Calu3 (cell line): ENCODE results near the gene BCL7C. TPM values are rescaled to one million over a fixed set of nuclear protein-coding genes. Genes with fewer than 3 reads are reported as not detected.

ENCODE experiments used
- BruUV-seq: library from RNA; stranded (reverse); fragments of 400-500 nt; replicated peaks from 2 replicates; lab custom pipeline; 2021; lab: Mats Ljungman, UMichigan
- CTCF ChIA-PET: fragments of 300-600 bp; sonication (Branson Sonifier 250); formaldehyde crosslinking; loops from one replicate; lab custom pipeline; 2022; ENCODE audit warnings: antibody characterized with exemption; lab: Charles Lee
- DNase-seq: peaks from one replicate; pipeline ENCODE4 v3.0.0; 2022
- H3K27ac Mint-ChIP-seq: one replicate; pipeline ENCODE4 v1.8.0; 2022; ENCODE audit warnings: mixed read lengths; ENCODE audit not compliant: unreplicated experiment
- H3K27me3 Mint-ChIP-seq: one replicate; pipeline ENCODE4 v1.8.0; 2022; ENCODE audit warnings: mixed read lengths; ENCODE audit not compliant: unreplicated experiment
- H3K36me3 Mint-ChIP-seq: one replicate; pipeline ENCODE4 v1.8.0; 2022; ENCODE audit warnings: mild to moderate bottlenecking, moderate library complexity, mixed read lengths; ENCODE audit not compliant: insufficient read depth, unreplicated experiment
- H3K4me1 Mint-ChIP-seq: one replicate; pipeline ENCODE4 v1.8.0; 2022; ENCODE audit warnings: mild to moderate bottlenecking, low read depth, mixed read lengths; ENCODE audit not compliant: unreplicated experiment
- H3K4me3 Mint-ChIP-seq: one replicate; pipeline ENCODE4 v1.8.0; 2022; ENCODE audit warnings: mild to moderate bottlenecking, low read depth, moderate library complexity, mixed read lengths; ENCODE audit not compliant: unreplicated experiment
- H3K9me3 Mint-ChIP-seq: one replicate; pipeline ENCODE4 v1.8.0; 2022; ENCODE audit warnings: low read depth, mixed read lengths; ENCODE audit not compliant: unreplicated experiment
- intact Hi-C: fragments of 100-400 bp; cut with micrococcal nuclease; formaldehyde crosslinking; loops from one replicate; pipeline ENCODE4 v1.10.0; 2022; ENCODE audit not compliant: unreplicated experiment
- microRNA-seq: library from miRNA; unstranded; fragments of <30 nt; microRNA quantifications from one replicate; pipeline ENCODE4 v1.2.0, GENCODE V29; 2022
- total RNA-seq: library from RNA; stranded (reverse); gene quantifications from 2 replicates; pipeline ENCODE4 v1.2.3, GENCODE V29; 2022
- TF ChIP-seq, protein P1 (sequence below): fragments of 200-600 bp; IDR thresholded peaks from one replicate; pipeline ENCODE4 v1.8.0; 2022; ENCODE audit warnings: antibody characterized with exemption; ENCODE audit not compliant: unreplicated experiment

The BCL7C gene
- total RNA-seq, 1 experiment from 2014 or later = 26.6 TPM

DNA sequence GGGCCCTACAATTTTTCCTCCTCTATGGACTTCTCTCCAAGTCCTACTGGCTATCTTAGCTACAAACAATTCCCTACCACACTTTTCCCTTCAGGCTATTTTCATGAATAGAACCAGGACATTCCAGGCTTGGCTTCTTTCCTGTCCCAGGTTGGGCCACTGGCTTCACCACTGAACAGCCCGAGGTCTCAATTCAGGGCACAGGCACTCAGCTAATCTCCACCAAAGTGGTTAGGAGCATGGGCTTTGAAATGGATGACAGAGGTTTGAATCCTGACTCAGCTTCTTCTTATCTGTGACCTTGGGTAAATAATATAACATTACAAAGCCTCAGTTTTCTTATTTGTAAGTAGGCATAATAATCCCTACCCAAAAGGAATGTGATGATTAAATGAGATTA lies 56.0 kb downstream of the BCL7C start:
- H3K36me3 Mint-ChIP-seq = peaks cover 5% of the 10 kb centered on the region
- peaks cover 18% of the 10 kb centered on the region for H3K4me1 Mint-ChIP-seq
- no peak overlapping the region for H3K27ac Mint-ChIP-seq
- no TSS peak for BruUV-seq
- CTCF ChIA-PET = interaction anchor here (1.1 kb wide), 1 partner anchor 38 kb away, joined by 3 read pairs; no protein-coding TSS in a partner anchor
- H3K27me3 Mint-ChIP-seq = no peaks in the 10 kb centered on the region
- H3K9me3 Mint-ChIP-seq = no peaks in the 10 kb centered on the region
- TF ChIP-seq, protein P1, sequence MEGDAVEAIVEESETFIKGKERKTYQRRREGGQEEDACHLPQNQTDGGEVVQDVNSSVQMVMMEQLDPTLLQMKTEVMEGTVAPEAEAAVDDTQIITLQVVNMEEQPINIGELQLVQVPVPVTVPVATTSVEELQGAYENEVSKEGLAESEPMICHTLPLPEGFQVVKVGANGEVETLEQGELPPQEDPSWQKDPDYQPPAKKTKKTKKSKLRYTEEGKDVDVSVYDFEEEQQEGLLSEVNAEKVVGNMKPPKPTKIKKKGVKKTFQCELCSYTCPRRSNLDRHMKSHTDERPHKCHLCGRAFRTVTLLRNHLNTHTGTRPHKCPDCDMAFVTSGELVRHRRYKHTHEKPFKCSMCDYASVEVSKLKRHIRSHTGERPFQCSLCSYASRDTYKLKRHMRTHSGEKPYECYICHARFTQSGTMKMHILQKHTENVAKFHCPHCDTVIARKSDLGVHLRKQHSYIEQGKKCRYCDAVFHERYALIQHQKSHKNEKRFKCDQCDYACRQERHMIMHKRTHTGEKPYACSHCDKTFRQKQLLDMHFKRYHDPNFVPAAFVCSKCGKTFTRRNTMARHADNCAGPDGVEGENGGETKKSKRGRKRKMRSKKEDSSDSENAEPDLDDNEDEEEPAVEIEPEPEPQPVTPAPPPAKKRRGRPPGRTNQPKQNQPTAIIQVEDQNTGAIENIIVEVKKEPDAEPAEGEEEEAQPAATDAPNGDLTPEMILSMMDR = no peak
- no peak for DNase-seq
- no peak overlapping the region for H3K4me3 Mint-ChIP-seq
- intact Hi-C loops = no loop called here

Small RNA genes within 50 kb of the gene (microRNA-seq; reads per million reads assigned to microRNA genes)
- gene MIR4519 = 1.8 reads per million
- gene MIR762 = not detected

Other genes starting within 250 kb of the BCL7C start
- gene PRR14, start 243.1 kb downstream of the BCL7C start, total RNA-seq = 47.4 and 59.4 TPM in 2 replicates
- 113 and 114 TPM in 2 replicates for gene FBRS, start 235.6 kb downstream of the BCL7C start, total RNA-seq
- 84.6 and 90.8 TPM in 2 replicates for gene SRCAP, start 194.9 kb downstream of the BCL7C start, total RNA-seq
- gene PHKG2, start 145.7 kb downstream of the BCL7C start, total RNA-seq = 66.7 and 72.8 TPM in 2 replicates
- 13.7 and 13.8 TPM in 2 replicates for gene CFAP119, start 132.0 kb downstream of the BCL7C start, total RNA-seq
- gene RNF40, start 131.8 kb downstream of the BCL7C start, total RNA-seq = 130 and 136 TPM in 2 replicates
- 29.9 and 32.6 TPM in 2 replicates for gene ZNF629, start 106.9 kb downstream of the BCL7C start, total RNA-seq
- 1.9 and 2.3 TPM in 2 replicates for gene CTF1, start 2.5 kb upstream of the BCL7C start, total RNA-seq
- gene FBXL19, start 29.5 kb upstream of the BCL7C start, total RNA-seq = 43.2 and 45.7 TPM in 2 replicates
- gene ORAI3, start 55.0 kb upstream of the BCL7C start, total RNA-seq = 14.7 and 15.4 TPM in 2 replicates
- gene SETD1A, start 63.7 kb upstream of the BCL7C start, total RNA-seq = 28.8 and 30.5 TPM in 2 replicates
- 25.3 and 29.2 TPM in 2 replicates for gene HSD3B7, start 91.1 kb upstream of the BCL7C start, total RNA-seq
- gene STX1B, start 116.6 kb upstream of the BCL7C start, total RNA-seq = 0.61 and 1.3 TPM in 2 replicates
- 100 and 104 TPM in 2 replicates for gene STX4, start 139.5 kb upstream of the BCL7C start, total RNA-seq
- 12.5 and 13.0 TPM in 2 replicates for gene ZNF668, start 180.2 kb upstream of the BCL7C start, total RNA-seq
- 34.4 and 34.9 TPM in 2 replicates for gene ZNF646, start 180.3 kb upstream of the BCL7C start, total RNA-seq
- gene PRSS53, start 194.9 kb upstream of the BCL7C start, total RNA-seq = 4.6 and 7.0 TPM in 2 replicates
- 80.1 and 86.8 TPM in 2 replicates for gene VKORC1, start 200.7 kb upstream of the BCL7C start, total RNA-seq
- gene BCKDK, start 214.3 kb upstream of the BCL7C start, total RNA-seq = 49.3 and 52.0 TPM in 2 replicates
- 66.6 and 69.9 TPM in 2 replicates for gene KAT8, start 223.6 kb upstream of the BCL7C start, total RNA-seq
- 108 and 138 TPM in 2 replicates for gene PRSS8, start 241.7 kb upstream of the BCL7C start, total RNA-seq